ENCODE data around the gene GOLGA6L9.
"Not testable (repeated sequence)": the region's sequence is repeated elsewhere in the genome, so short reads cannot be mapped to it uniquely, and the experiment has no call there.

DNA sequence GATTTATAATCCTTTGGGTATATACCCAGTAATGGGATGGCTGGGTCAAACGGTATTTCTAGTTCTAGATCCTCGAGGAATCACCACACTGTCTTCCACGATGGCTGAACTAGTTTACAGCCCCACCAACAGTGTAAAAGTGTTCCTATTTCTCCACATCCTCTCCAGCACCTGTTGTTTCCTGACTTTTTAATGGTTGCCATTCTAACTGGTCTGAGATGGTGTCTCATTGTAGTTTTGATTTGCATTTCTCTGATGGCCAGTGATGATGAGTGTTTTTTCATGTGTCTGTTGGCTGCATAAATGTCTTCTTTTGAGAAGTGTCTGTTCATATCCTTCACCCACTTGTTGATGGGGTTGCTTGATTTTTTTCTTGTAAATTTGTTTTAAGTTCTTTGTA, 39.5 kb upstream of the GOLGA6L9 start:
- TF ChIP-seq EZH2 (IDR thresholded peaks at IDR 0.05; ENCODE audit: borderline replicate concordance, low read depth, low read length, poor library complexity, severe bottlenecking) = not testable (repeated sequence)
- TF ChIP-seq, protein P1, sequence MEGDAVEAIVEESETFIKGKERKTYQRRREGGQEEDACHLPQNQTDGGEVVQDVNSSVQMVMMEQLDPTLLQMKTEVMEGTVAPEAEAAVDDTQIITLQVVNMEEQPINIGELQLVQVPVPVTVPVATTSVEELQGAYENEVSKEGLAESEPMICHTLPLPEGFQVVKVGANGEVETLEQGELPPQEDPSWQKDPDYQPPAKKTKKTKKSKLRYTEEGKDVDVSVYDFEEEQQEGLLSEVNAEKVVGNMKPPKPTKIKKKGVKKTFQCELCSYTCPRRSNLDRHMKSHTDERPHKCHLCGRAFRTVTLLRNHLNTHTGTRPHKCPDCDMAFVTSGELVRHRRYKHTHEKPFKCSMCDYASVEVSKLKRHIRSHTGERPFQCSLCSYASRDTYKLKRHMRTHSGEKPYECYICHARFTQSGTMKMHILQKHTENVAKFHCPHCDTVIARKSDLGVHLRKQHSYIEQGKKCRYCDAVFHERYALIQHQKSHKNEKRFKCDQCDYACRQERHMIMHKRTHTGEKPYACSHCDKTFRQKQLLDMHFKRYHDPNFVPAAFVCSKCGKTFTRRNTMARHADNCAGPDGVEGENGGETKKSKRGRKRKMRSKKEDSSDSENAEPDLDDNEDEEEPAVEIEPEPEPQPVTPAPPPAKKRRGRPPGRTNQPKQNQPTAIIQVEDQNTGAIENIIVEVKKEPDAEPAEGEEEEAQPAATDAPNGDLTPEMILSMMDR (conservative IDR thresholded peaks at IDR 0.05; ENCODE audit: low read depth, low read length) = not testable (repeated sequence)

All from A673 (cell line).